Hepatocyte (in vitro differentiated cells): ENCODE results near the gene TMPRSS9.

Experiments
- EZH2 ChIP-seq: fragments of 200-600 bp; sonication (generic); IDR thresholded peaks from 2 replicates; pipeline ENCODE4 v1.6.1; 2016; ENCODE audit warnings: antibody characterized with exemption, mild to moderate bottlenecking, borderline replicate concordance
- TF ChIP-seq, protein P1 (sequence below): fragments of 200-600 bp; sonication (generic); IDR thresholded peaks from 2 replicates; pipeline ENCODE4 v1.5.1; 2016; ENCODE audit warnings: antibody characterized with exemption, mild to moderate bottlenecking; ENCODE audit not compliant: poor library complexity

DNA sequence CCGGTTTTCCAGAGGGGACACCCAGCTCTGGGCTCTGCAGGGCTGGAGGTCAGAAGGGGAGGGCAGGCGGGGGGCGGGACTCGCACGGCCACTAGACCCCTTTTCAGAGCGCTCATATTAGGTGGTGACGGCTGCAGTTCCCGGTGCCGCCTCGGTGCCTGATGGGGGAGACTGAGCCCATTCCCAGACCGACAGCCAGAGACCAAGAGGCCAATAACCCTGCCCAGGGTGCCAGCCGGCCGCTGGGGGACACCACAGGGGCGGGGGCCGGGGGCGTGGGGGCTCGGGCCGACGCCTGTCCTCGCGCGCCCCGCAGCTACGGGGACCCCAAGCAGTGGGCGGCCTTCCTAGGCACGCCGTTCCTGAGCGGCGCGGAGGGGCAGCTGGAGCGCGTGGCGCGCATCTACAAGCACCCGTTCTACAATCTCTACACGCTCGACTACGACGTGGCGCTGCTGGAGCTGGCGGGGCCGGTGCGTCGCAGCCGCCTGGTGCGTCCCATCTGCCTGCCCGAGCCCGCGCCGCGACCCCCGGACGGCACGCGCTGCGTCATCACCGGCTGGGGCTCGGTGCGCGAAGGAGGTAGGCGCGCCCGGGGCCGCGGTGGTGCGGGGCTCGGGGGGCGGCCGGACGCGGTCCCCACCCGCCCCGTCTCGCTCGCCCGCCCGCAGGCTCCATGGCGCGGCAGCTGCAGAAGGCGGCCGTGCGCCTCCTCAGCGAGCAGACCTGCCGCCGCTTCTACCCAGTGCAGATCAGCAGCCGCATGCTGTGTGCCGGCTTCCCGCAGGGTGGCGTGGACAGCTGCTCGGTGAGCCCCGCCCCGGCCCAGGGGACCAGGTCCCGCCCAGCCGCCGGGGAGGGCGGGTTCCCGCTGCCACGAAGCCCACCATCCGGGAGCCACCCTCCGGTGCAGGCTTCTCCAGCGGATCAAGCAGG, 64.9 kb downstream of the TMPRSS9 start:
- TF ChIP-seq, protein P1, sequence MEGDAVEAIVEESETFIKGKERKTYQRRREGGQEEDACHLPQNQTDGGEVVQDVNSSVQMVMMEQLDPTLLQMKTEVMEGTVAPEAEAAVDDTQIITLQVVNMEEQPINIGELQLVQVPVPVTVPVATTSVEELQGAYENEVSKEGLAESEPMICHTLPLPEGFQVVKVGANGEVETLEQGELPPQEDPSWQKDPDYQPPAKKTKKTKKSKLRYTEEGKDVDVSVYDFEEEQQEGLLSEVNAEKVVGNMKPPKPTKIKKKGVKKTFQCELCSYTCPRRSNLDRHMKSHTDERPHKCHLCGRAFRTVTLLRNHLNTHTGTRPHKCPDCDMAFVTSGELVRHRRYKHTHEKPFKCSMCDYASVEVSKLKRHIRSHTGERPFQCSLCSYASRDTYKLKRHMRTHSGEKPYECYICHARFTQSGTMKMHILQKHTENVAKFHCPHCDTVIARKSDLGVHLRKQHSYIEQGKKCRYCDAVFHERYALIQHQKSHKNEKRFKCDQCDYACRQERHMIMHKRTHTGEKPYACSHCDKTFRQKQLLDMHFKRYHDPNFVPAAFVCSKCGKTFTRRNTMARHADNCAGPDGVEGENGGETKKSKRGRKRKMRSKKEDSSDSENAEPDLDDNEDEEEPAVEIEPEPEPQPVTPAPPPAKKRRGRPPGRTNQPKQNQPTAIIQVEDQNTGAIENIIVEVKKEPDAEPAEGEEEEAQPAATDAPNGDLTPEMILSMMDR = peak; percentile 46
- TF ChIP-seq EZH2 = no peak
